HG03066 (cell line): Measurements from ENCODE around the gene PARN.

Experiments used
- ATAC-seq: cut with Tn5 transposase; IDR thresholded peaks from one replicate; pipeline ENCODE4 v1.9.1; 2021; ENCODE audit warnings: low read depth; ENCODE audit not compliant: unreplicated experiment

PARN gene

DNA sequence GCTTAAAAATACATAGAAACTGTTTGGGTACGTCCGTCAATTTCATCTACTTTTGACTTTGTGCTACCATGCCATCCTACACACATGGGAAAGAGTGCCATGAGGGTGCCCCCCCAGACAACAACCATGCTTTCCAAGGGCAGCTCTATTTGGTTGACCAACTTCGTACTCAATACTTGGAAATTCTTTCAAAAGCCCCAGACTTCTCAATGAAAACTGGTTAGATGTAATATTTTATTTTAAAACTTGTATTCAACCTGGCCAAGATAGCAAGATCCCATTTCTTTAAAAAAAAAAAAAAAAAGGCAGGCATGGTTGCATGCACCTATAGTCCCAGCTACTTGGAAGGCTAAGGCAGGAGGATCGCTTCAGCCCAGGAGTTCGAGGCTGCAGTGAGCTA, 98.4 kb downstream of the PARN start:
- no peak for ATAC-seq

DNA sequence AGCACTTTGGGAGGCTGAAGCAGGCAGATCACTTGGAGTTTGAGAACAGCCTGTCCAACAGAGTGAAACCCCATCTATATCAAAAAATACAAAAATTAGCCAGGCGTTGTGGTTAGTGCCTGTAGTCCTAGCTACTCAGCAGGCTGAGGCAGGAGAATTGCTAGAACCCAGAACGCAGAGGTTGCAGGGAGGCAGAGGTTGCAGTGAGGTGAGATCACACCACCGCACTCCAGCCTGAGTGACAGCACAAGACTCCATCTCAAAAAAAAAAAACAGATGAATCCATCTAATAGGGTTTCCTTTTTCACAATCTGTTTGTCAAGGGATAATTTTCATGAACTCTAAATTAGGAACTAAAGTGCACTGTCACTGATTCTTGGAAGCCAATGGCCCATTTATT, 99.0 kb downstream of the PARN start:
- ATAC-seq, result no peak

GRCh38 chr16:14530046-14530445, 100.0 kb downstream of the PARN start:
- no peak for ATAC-seq

DNA sequence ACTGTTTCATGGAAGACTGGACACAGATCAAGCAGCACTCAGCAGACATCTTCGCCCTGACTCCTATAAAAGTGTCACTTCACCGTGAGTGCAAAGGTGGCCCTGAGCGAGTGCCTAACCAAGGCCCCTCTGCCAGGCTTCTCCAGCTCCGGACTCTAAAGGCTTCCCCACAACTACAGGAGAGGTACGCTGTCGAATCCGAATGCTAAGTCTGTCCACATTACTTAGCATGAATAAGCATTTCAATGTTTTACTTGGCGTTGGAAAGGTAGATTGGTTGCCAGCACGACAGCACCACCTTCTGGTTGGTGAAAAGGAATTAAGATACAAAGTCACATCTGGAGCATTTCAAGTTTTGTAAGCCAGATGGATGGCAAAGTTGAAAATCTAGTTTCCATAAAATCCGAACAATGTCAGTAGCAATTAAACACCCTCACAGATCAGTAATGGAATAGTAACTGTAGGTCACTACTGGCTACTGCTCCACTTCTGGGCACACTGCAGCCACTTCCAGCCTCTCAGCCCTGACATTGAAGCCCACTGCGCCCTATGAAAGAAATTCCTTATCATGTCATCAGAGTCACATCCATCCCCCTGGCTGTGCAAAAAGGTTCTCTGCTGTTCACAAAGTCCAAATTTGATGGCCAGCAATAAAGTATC, 100.9 kb downstream of the PARN start:
- no peak for ATAC-seq

DNA sequence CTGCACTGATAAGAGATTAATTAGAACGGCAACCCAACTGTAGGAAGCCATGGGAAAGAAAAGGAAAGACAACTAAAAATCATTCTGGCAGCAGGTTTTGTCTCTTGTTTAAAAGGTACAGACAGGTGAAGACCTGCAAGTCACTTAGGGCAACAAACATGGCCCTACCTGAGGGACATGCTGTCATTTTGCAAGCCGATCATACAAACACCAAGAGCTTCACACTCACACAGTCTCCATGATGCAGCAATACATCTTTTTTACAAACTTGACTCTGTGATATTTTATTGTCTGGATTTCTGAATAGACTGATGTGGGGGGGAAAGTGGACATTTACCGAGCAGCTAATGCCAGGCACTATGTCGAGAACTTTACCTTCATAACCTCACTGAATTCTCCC, 101.8 kb downstream of the PARN start:
- no peak for ATAC-seq

- no peak for ATAC-seq
These were observed 102.5 kb downstream of the PARN start for GRCh38 chr16:14527411-14528044.

GRCh38 chr16:14525596-14525995, 104.5 kb downstream of the PARN start:
- no peak for ATAC-seq

GRCh38 chr16:14524979-14525378, 105.1 kb downstream of the PARN start:
- ATAC-seq, result no peak

- no peak for ATAC-seq
These were observed 106.4 kb downstream of the PARN start for GRCh38 chr16:14523632-14524031.

DNA sequence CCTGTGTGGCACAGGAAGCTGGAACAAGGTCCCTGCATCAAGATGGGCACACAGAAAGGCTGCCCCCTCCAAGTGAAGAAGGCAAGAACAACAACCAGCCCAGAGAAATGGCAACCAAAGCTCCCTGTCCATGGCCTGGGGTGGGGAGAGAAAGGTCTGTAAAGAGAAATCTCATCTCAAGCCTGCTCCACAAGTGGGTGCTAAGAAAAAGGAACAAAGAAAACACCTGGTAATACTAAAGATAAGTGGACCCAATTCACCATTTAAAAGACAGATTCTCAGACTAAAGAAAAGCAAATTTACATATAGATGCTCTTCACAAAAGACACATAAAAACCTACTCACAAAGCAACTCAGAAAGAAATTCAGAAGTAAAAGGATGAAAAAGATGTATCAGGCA, 107.4 kb downstream of the PARN start:
- ATAC-seq, result no peak

- no peak for ATAC-seq
These were observed 109.3 kb downstream of the PARN start for GRCh38 chr16:14520753-14521152.

DNA sequence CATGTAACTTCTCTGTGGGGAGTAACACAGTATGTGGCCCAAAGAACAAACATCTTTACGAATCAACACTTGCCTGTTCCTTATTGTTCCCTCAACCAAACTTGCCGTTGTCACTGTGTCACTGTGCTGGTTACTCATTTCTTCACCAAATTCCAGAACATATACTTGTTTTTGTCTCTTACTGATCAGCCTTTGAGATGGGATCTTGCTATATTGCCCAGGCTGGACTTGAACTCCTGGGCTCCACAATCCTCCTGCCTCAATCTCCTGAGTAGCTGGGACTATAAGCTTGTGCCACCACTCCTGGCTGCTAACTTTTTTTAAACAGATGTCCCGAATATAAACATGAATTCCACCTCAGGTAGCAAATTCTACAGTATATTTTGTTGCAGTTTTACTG, 115.1 kb downstream of the PARN start:
- ATAC-seq, result no peak

DNA sequence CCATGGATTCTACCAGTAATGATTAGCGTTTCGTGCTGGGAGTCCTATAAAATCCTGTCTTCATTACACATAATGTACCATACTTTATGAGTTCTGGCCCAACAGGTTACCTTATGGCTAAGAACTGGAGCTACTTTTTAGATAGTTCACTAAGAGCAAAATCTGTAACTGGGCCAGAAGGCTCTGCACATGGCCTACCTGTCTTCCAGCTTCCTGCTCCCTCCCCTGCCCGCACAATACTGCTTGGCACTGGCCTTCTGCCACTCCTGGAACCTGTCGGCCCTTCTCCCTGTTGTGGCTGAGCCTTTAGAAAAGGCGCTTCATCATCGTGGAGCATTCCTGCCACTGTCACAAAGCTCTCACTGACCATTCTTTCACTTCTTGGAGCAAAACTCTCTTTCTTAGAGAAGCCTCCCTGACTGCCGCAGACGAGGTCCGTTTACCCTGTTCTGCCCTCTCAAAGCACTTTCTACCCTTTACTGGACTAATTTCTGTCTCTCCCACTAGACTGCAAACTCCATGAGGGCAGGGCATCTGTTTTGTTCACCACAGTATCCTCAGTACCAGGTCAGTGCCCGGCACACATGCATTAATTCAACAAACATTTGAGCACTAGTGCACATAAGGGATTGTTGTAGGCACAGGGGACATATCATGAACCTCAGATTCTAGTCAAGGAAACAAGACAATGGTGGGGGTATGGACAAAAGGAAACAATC, 116.5 kb downstream of the PARN start:
- ATAC-seq, result no peak

DNA sequence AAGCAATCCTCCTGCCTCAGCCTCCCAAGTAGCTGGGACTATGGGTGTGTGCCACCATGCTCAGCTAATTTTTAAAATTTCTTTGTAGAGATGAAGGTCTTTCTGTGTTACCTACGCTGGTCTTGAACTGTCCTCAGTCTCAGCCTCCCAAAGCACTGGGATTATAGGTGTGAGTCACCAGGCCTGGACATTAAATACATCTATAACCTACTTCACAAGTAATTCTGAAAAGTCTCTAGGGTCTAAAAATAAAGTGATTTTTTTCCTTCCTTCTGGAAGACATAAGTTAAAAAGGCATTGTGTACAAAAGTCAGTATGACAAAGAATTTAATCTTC, 118.3 kb downstream of the PARN start:
- ATAC-seq, result no peak

- no peak for ATAC-seq
These were observed 118.9 kb downstream of the PARN start for GRCh38 chr16:14510939-14511799.

DNA sequence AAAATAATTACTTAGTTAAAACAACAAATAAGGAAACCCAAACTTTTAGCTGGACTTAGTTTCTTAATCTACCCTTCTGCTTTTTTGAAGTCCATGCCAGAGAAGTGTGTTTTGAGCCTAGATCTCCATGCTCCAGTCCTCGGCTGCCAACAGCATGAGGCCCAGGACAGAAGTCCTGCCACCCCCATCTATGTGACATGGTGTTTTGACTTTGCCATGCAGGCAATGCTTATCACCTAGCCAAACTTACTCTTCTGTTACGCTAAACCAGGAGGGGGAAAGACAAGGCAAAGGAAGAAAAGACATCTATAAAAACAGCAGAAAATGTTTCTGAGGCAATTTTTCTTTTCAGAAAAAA, 119.5 kb downstream of the PARN start:
- ATAC-seq, result no peak

GRCh38 chr16:14509675-14510132, 120.4 kb downstream of the PARN start:
- ATAC-seq, result no peak

- no peak for ATAC-seq
These were observed 121.0 kb downstream of the PARN start for GRCh38 chr16:14509055-14509454.

GRCh38 chr16:14505846-14506245, 124.2 kb downstream of the PARN start:
- no peak for ATAC-seq

- ATAC-seq, result peak; percentile 75
These were observed 126.9 kb downstream of the PARN start for GRCh38 chr16:14502932-14503741.
